GM23338 (cell line): ENCODE data around the gene BSND. TPM values are rescaled to one million over a fixed set of nuclear protein-coding genes. Genes with fewer than 3 reads are reported as not detected.
A peak's percentile ranks its signal among the peaks of the same experiment; 100 is the strongest.

ENCODE experiments used
- ATAC-seq: fragments of 200-7000 bp; cut with Tn5 transposase; 3 replicates; pipeline ENCODE4 v1.9.1; 2020
- DNase-seq: peaks from one replicate; pipeline ENCODE4 v3.0.0-alpha.2; 2015; ENCODE audit warnings: low spot score
- H2AFZ ChIP-seq: fragments of 200-600 bp; sonication (generic); 2 replicates; pipeline ENCODE4 v1.8.0; 2016; ENCODE audit warnings: antibody characterized with exemption, mild to moderate bottlenecking, moderate library complexity
- H3F3A ChIP-seq: fragments of 200-600 bp; sonication (generic); replicated peaks from 2 replicates; pipeline ENCODE4 v1.8.0; 2017; ENCODE audit warnings: antibody characterized with exemption, mixed run types, low read depth
- H3K27ac ChIP-seq: fragments of 200-600 bp; sonication (generic); 2 replicates; pipeline ENCODE4 v1.6.1; 2016; ENCODE audit warnings: low read depth
- H3K27me3 ChIP-seq: fragments of 200-600 bp; sonication (generic); 2 replicates; pipeline ENCODE4 v1.8.0; 2016; ENCODE audit warnings: mild to moderate bottlenecking, mixed run types, moderate library complexity; ENCODE audit not compliant: insufficient read depth
- H3K36me3 ChIP-seq: fragments of 200-600 bp; sonication (generic); 2 replicates; pipeline ENCODE4 v1.8.0; 2016; ENCODE audit warnings: mild to moderate bottlenecking; ENCODE audit not compliant: insufficient read depth
- H3K4me1 ChIP-seq: fragments of 200-600 bp; sonication (generic); 2 replicates; pipeline ENCODE4 v1.8.0; 2016; ENCODE audit warnings: mild to moderate bottlenecking, moderate library complexity; ENCODE audit not compliant: insufficient read depth
- H3K4me2 ChIP-seq: fragments of 200-600 bp; sonication (generic); 2 replicates; pipeline ENCODE4 v1.7.1; 2017; ENCODE audit warnings: mixed run types
- H3K4me3 ChIP-seq: fragments of 200-600 bp; sonication (generic); 2 replicates; pipeline ENCODE4 v1.6.1; 2016; ENCODE audit warnings: mixed run types
- H3K79me2 ChIP-seq: fragments of 200-600 bp; sonication (generic); replicated peaks from 2 replicates; pipeline ENCODE4 v1.8.0; 2017; ENCODE audit warnings: mild to moderate bottlenecking; ENCODE audit not compliant: insufficient read depth
- H3K9me2 ChIP-seq: fragments of 200-600 bp; sonication (generic); 2 replicates; pipeline ENCODE4 v1.8.0; 2017; ENCODE audit not compliant: insufficient read depth
- H4K20me1 ChIP-seq: fragments of 200-600 bp; sonication (generic); replicated peaks from 2 replicates; pipeline ENCODE4 v1.8.0; 2017; ENCODE audit warnings: mild to moderate bottlenecking; ENCODE audit not compliant: insufficient read depth
- H3K27ac Mint-ChIP-seq: 2 replicates; pipeline ENCODE4 v1.8.0; 2020; ENCODE audit warnings: inconsistent platforms, mild to moderate bottlenecking, moderate library complexity, mixed read lengths
- H3K27me3 Mint-ChIP-seq: 3 replicates; pipeline ENCODE4 v1.8.0; 2022; ENCODE audit warnings: low read depth, mild to moderate bottlenecking, moderate library complexity, mixed read lengths, inconsistent platforms; ENCODE audit not compliant: insufficient read depth, poor library complexity
- H3K36me3 Mint-ChIP-seq: 3 replicates; pipeline ENCODE4 v1.8.0; 2021; ENCODE audit warnings: low read depth, mild to moderate bottlenecking, inconsistent platforms, moderate library complexity, mixed read lengths
- H3K4me1 Mint-ChIP-seq: 3 replicates; pipeline ENCODE4 v1.8.0; 2020; ENCODE audit warnings: mild to moderate bottlenecking, inconsistent platforms, mixed read lengths
- H3K4me3 Mint-ChIP-seq: 3 replicates; pipeline ENCODE4 v1.8.0; 2021; ENCODE audit warnings: moderate library complexity, mild to moderate bottlenecking, inconsistent platforms, mixed read lengths
- H3K9me3 Mint-ChIP-seq: 3 replicates; pipeline ENCODE4 v1.8.0; 2020; ENCODE audit warnings: moderate library complexity, mild to moderate bottlenecking, inconsistent platforms, mixed read lengths
- CREB1 ChIP-seq: fragments of 250-450 bp; sonication (Bioruptor Pico); IDR thresholded peaks from 2 replicates; pipeline ENCODE4 v1.5.0; 2020; ENCODE audit warnings: low read depth, mild to moderate bottlenecking, moderate library complexity
- EZH2phosphoT487 ChIP-seq: fragments of 200-600 bp; sonication (generic); IDR thresholded peaks from one replicate; pipeline ENCODE4 v1.8.1; 2018; ENCODE audit warnings: antibody characterized with exemption; ENCODE audit not compliant: unreplicated experiment
- JUNB ChIP-seq: IDR thresholded peaks from one replicate; pipeline ENCODE4 v1.6.1; 2016; ENCODE audit warnings: antibody characterized with exemption; ENCODE audit not compliant: unreplicated experiment
- NANOG ChIP-seq: IDR thresholded peaks from 2 replicates; pipeline ENCODE4 v1.6.1; 2016; ENCODE audit warnings: antibody characterized with exemption, borderline replicate concordance
- POLR2AphosphoS5 ChIP-seq: IDR thresholded peaks from 2 replicates; pipeline ENCODE4 v1.6.1; 2016; ENCODE audit warnings: antibody characterized with exemption, low read depth
- STAT1 ChIP-seq: IDR thresholded peaks from one replicate; pipeline ENCODE4 v1.6.1; 2016; ENCODE audit warnings: antibody characterized with exemption; ENCODE audit not compliant: unreplicated experiment
- ZNF114 ChIP-seq: fragments of 250-450 bp; sonication (Bioruptor Pico); IDR thresholded peaks from 2 replicates; pipeline ENCODE4 v1.5.0; 2020; ENCODE audit warnings: mild to moderate bottlenecking, moderate library complexity
- ZNF331 ChIP-seq: fragments of 250-450 bp; sonication (Bioruptor Pico); IDR thresholded peaks from 2 replicates; pipeline ENCODE4 v1.5.0; 2020; ENCODE audit warnings: low read depth, mild to moderate bottlenecking, moderate library complexity
- polyA plus RNA-seq: library from polyadenylated mRNA; unstranded; fragments of >200 nt; fragmentation: Nextera tagmentation; extraction: Ambion mirVana; gene quantifications from 2 replicates; pipeline ENCODE4 v1.2.1, GENCODE V29; 2016
- total RNA-seq: library from RNA; depleted of rRNA; stranded (reverse); fragments of >200 nt; shearing (Covaris generic); gene quantifications from 2 replicates; pipeline ENCODE4 v1.2.3, GENCODE V29; 2014
- TF ChIP-seq, protein P1 (sequence below): fragments of 250-450 bp; sonication (Bioruptor Pico); IDR thresholded peaks from 2 replicates; pipeline ENCODE4 v1.5.0; 2020; ENCODE audit warnings: mild to moderate bottlenecking, moderate library complexity
- TF ChIP-seq, protein P2 (sequence below), 2 experiments: fragments of 200-600 bp in 1 of 2; sonication (generic) in 1 of 2; conservative IDR thresholded peaks; 2 replicates each; pipeline versions ENCODE4 v1.5.1 to v1.6.1; 2016 to 2017; ENCODE audit warnings: antibody characterized with exemption in 2 of 2, low read depth in 2 of 2, mild to moderate bottlenecking in 2 of 2, moderate library complexity in 1 of 2
- TF ChIP-seq, protein P3 (sequence below): IDR thresholded peaks from 2 replicates; pipeline ENCODE4 v1.6.1; 2016; ENCODE audit warnings: antibody characterized with exemption
- TF ChIP-seq, protein P4 (sequence below): IDR thresholded peaks from one replicate; pipeline ENCODE4 v1.6.1; 2018; ENCODE audit warnings: antibody characterized with exemption; ENCODE audit not compliant: unreplicated experiment

The BSND gene
- total and polyA plus RNA-seq, 2 experiments from 2014 or later = 0.55 to 1.4 TPM

DNA sequence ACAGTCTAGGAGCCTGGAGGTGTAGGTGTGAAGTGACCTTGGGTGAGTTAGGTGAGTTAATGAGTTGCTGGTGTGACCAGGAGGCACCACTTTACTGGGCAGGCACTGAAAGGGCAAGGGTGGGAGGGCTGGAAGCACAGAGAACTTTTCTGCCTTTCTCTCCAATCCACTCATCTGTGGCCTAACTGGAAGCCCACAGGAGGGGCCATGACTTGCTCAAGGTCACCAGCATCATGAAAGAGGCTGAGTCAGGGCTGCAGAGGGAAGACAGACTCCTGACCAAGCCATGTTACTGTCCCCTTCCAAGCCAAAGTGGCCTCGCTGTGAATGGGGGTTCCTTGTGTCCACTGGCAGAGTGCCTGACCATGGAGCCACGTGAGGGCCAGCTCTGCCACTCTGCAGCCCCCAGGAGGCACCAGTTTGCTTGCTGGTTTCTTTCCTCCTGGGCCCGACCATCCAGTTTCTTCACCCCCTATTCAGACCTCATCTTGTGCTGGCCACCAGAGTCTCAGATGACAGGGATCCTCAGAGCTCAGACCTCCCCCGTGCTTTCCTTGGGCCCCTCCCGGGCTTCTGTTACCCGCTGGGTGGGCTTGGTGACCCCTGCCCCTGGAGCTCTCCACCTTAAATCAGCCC lies 4.3 kb upstream of the BSND start:
- H3K27ac ChIP-seq = peak overlapping the region; percentile 79; the same call in 1 of the 2 replicates
- no peak overlapping the region for H2AFZ ChIP-seq
- peak; percentile 27 for DNase-seq
- Mint-ChIP-seq H3K4me1 (peaks cover 40% of the 10 kb centered on the region), H3K4me3 (peak overlapping the region; percentile 28; the same call in 1 of the 3 replicates), H3K9me3 (no peaks in the 10 kb centered on the region; the same call in 2 of the 3 replicates), H3K36me3 (no peaks in the 10 kb centered on the region), H3K27ac (0 out of 2 replicates have a peak overlapping the region, but pooled peaks have one; percentile 6), H3K27me3 (peaks cover 42% of the 10 kb centered on the region)
- H3K36me3 ChIP-seq = no peaks in the 10 kb centered on the region
- H3K4me2 ChIP-seq = peak overlapping the region; percentile 72
- no peak for ATAC-seq
- H3K9me2 ChIP-seq = no peaks in the 10 kb centered on the region
- peaks cover 29% of the 10 kb centered on the region for H3K27me3 ChIP-seq
- H3K4me1 ChIP-seq = peaks cover 37% of the 10 kb centered on the region
- no peak overlapping the region; the same call in 1 of the 2 replicates for H3K4me3 ChIP-seq
- H4K20me1 ChIP-seq = no peaks in the 10 kb centered on the region; the same call in 1 of the 2 replicates
- peaks cover 3% of the 10 kb centered on the region; the same call in 1 of the 2 replicates for H3F3A ChIP-seq
- TF ChIP-seq, protein P1, sequence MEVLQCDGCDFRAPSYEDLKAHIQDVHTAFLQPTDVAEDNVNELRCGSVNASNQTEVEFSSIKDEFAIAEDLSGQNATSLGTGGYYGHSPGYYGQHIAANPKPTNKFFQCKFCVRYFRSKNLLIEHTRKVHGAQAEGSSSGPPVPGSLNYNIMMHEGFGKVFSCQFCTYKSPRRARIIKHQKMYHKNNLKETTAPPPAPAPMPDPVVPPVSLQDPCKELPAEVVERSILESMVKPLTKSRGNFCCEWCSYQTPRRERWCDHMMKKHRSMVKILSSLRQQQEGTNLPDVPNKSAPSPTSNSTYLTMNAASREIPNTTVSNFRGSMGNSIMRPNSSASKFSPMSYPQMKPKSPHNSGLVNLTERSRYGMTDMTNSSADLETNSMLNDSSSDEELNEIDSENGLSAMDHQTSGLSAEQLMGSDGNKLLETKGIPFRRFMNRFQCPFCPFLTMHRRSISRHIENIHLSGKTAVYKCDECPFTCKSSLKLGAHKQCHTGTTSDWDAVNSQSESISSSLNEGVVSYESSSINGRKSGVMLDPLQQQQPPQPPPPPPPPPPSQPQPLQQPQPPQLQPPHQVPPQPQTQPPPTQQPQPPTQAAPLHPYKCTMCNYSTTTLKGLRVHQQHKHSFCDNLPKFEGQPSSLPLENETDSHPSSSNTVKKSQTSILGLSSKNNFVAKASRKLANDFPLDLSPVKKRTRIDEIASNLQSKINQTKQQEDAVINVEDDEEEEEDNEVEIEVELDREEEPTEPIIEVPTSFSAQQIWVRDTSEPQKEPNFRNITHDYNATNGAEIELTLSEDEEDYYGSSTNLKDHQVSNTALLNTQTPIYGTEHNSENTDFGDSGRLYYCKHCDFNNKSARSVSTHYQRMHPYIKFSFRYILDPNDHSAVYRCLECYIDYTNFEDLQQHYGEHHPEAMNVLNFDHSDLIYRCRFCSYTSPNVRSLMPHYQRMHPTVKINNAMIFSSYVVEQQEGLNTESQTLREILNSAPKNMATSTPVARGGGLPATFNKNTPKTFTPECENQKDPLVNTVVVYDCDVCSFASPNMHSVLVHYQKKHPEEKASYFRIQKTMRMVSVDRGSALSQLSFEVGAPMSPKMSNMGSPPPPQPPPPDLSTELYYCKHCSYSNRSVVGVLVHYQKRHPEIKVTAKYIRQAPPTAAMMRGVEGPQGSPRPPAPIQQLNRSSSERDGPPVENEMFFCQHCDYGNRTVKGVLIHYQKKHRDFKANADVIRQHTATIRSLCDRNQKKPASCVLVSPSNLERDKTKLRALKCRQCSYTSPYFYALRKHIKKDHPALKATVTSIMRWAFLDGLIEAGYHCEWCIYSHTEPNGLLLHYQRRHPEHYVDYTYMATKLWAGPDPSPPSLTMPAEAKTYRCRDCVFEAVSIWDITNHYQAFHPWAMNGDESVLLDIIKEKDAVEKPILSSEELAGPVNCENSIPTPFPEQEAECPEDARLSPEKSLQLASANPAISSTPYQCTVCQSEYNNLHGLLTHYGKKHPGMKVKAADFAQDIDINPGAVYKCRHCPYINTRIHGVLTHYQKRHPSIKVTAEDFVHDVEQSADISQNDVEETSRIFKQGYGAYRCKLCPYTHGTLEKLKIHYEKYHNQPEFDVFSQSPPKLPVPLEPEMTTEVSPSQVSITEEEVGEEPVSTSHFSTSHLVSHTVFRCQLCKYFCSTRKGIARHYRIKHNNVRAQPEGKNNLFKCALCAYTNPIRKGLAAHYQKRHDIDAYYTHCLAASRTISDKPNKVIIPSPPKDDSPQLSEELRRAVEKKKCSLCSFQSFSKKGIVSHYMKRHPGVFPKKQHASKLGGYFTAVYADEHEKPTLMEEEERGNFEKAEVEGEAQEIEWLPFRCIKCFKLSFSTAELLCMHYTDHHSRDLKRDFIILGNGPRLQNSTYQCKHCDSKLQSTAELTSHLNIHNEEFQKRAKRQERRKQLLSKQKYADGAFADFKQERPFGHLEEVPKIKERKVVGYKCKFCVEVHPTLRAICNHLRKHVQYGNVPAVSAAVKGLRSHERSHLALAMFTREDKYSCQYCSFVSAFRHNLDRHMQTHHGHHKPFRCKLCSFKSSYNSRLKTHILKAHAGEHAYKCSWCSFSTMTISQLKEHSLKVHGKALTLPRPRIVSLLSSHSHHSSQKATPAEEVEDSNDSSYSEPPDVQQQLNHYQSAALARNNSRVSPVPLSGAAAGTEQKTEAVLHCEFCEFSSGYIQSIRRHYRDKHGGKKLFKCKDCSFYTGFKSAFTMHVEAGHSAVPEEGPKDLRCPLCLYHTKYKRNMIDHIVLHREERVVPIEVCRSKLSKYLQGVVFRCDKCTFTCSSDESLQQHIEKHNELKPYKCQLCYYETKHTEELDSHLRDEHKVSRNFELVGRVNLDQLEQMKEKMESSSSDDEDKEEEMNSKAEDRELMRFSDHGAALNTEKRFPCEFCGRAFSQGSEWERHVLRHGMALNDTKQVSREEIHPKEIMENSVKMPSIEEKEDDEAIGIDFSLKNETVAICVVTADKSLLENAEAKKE = no peak
- TF ChIP-seq, protein P2, sequence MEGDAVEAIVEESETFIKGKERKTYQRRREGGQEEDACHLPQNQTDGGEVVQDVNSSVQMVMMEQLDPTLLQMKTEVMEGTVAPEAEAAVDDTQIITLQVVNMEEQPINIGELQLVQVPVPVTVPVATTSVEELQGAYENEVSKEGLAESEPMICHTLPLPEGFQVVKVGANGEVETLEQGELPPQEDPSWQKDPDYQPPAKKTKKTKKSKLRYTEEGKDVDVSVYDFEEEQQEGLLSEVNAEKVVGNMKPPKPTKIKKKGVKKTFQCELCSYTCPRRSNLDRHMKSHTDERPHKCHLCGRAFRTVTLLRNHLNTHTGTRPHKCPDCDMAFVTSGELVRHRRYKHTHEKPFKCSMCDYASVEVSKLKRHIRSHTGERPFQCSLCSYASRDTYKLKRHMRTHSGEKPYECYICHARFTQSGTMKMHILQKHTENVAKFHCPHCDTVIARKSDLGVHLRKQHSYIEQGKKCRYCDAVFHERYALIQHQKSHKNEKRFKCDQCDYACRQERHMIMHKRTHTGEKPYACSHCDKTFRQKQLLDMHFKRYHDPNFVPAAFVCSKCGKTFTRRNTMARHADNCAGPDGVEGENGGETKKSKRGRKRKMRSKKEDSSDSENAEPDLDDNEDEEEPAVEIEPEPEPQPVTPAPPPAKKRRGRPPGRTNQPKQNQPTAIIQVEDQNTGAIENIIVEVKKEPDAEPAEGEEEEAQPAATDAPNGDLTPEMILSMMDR (conservative IDR thresholded peaks at IDR 0.05; ENCODE audit: low read depth in 2 of 2) = no peak
- no peak for TF ChIP-seq STAT1
- TF ChIP-seq ZNF331 (CRISPR knock-in tag) = no peak
- no peak for TF ChIP-seq CREB1 (CRISPR knock-in tag)
- TF ChIP-seq, protein P3, sequence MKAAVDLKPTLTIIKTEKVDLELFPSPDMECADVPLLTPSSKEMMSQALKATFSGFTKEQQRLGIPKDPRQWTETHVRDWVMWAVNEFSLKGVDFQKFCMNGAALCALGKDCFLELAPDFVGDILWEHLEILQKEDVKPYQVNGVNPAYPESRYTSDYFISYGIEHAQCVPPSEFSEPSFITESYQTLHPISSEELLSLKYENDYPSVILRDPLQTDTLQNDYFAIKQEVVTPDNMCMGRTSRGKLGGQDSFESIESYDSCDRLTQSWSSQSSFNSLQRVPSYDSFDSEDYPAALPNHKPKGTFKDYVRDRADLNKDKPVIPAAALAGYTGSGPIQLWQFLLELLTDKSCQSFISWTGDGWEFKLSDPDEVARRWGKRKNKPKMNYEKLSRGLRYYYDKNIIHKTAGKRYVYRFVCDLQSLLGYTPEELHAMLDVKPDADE = no peak
- no peak for TF ChIP-seq EZH2phosphoT487
- TF ChIP-seq, protein P4, sequence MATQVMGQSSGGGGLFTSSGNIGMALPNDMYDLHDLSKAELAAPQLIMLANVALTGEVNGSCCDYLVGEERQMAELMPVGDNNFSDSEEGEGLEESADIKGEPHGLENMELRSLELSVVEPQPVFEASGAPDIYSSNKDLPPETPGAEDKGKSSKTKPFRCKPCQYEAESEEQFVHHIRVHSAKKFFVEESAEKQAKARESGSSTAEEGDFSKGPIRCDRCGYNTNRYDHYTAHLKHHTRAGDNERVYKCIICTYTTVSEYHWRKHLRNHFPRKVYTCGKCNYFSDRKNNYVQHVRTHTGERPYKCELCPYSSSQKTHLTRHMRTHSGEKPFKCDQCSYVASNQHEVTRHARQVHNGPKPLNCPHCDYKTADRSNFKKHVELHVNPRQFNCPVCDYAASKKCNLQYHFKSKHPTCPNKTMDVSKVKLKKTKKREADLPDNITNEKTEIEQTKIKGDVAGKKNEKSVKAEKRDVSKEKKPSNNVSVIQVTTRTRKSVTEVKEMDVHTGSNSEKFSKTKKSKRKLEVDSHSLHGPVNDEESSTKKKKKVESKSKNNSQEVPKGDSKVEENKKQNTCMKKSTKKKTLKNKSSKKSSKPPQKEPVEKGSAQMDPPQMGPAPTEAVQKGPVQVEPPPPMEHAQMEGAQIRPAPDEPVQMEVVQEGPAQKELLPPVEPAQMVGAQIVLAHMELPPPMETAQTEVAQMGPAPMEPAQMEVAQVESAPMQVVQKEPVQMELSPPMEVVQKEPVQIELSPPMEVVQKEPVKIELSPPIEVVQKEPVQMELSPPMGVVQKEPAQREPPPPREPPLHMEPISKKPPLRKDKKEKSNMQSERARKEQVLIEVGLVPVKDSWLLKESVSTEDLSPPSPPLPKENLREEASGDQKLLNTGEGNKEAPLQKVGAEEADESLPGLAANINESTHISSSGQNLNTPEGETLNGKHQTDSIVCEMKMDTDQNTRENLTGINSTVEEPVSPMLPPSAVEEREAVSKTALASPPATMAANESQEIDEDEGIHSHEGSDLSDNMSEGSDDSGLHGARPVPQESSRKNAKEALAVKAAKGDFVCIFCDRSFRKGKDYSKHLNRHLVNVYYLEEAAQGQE = no peak
- no peak for TF ChIP-seq NANOG
- TF ChIP-seq JUNB = no peak
- no peak for TF ChIP-seq POLR2AphosphoS5
- TF ChIP-seq ZNF114 (CRISPR knock-in tag) = no peak
- no peaks in the 10 kb centered on the region for H3K79me2 ChIP-seq
